Measurements from ENCODE around the gene EFNB2. TPM values are rescaled to one million over a fixed set of nuclear protein-coding genes. Genes with fewer than 3 reads are reported as not detected.

EFNB2 gene
- total and polyA plus RNA-seq, 2 donors (not counting 3 experiments of a cell fraction or from before 2014, with no cell fraction given), result 50.4 to 69.5 TPM

GRCh38 chr13:106541826-106542225, 6.4 kb upstream of the EFNB2 start:
- no peaks in the 10 kb centered on the region for H3K9me1 ChIP-seq (replicated peaks; ENCODE audit: control insufficient read depth, extremely low read depth, insufficient read depth, low read length)
- ChIA-PET POLR2A (no interaction called here), CTCF (interaction anchor here (0.6 to 1.6 kb wide), 5 partner anchors 8 to 582 kb away, joined by 3 to 5 read pairs (median 3); no protein-coding TSS in a partner anchor)
- no TSS peak for BruUV-seq (replicated peaks)
- no peak for TF ChIP-seq CTCF (IDR thresholded peaks at IDR 0.05; ENCODE audit: extremely low read depth in 1 of 2, insufficient read depth in 1 of 2, low read depth in 1 of 2, low read length in 2 of 2)
- TF ChIP-seq EZH2 (IDR thresholded peaks at IDR 0.05; ENCODE audit: borderline replicate concordance, low read depth, low read length, severe bottlenecking), result no peak
- no peak for TF ChIP-seq POLR2AphosphoS5 (IDR thresholded peaks at IDR 0.05; ENCODE audit: insufficient read depth, low read depth, low read length)
- no peak for TF ChIP-seq JUN (IDR thresholded peaks at IDR 0.05; ENCODE audit: borderline replicate concordance, insufficient read depth, insufficient read length, low read depth)
- TF ChIP-seq MAX (IDR thresholded peaks at IDR 0.05; ENCODE audit: insufficient read depth, insufficient read length), result no peak
- no peak for TF ChIP-seq POLR2A (IDR thresholded peaks at IDR 0.05; ENCODE audit: low read depth, low read length)
- TF ChIP-seq FOS (IDR thresholded peaks at IDR 0.05; ENCODE audit: borderline replicate concordance, insufficient read depth, low read length), result no peak
- no peak for TF ChIP-seq GATA2 (IDR thresholded peaks at IDR 0.05; ENCODE audit: insufficient read depth, insufficient read length, low read depth, low read length)
- no peak for TF ChIP-seq MYC (IDR thresholded peaks at IDR 0.05; ENCODE audit: low read depth, low read length)
- dilution Hi-C loops (cut with MboI; ENCODE audit: extremely low pct_ligation_motif_present, low sequenced_read_pairs), result no loop called here
- H3K36me3 ChIP-seq (ENCODE audit: control insufficient read depth in 2 of 2, extremely low read depth in 1 of 2, insufficient read depth in 2 of 2, low read length in 2 of 2), result peaks cover 0 to 13% of the 10 kb centered on the region in 2 experiments
- H3K4me3 ChIP-seq (replicated peaks in 1 of 3; ENCODE audit: insufficient read depth in 1 of 3, low read depth in 1 of 3, low read length in 3 of 3), result no peak overlapping the region
- H3K4me2 ChIP-seq (ENCODE audit: insufficient read depth, low read length), result no peak overlapping the region
- peaks cover 8% of the 10 kb centered on the region for H4K20me1 ChIP-seq (replicated peaks; ENCODE audit: control insufficient read depth, extremely low read depth, insufficient read depth, low read length)
- H3K9ac ChIP-seq (replicated peaks; ENCODE audit: extremely low read depth, insufficient read depth, low read length), result no peak overlapping the region
- FAIRE-seq (no peak), DNase-seq (ENCODE audit: low read depth, low spot score) (no peak)
- H2AFZ ChIP-seq (ENCODE audit: low read depth, low read length), result no peak overlapping the region
- intact Hi-C loops (cut with micrococcal nuclease), result no loop called here
- H3K9me3 ChIP-seq (replicated peaks; ENCODE audit: control insufficient read depth, insufficient read depth, low read length), result no peaks in the 10 kb centered on the region
- peaks cover 28% of the 10 kb centered on the region for H3K79me2 ChIP-seq (ENCODE audit: control insufficient read depth, insufficient read depth, low read length)
- H3K4me1 ChIP-seq (ENCODE audit: control insufficient read depth, extremely low read depth, insufficient read depth, low read length), result peaks cover 22% of the 10 kb centered on the region
- no peak overlapping the region for H3K27ac ChIP-seq (ENCODE audit: insufficient read depth, low read depth, low read length)
- H3K27me3 ChIP-seq (ENCODE audit: control insufficient read depth in 2 of 2, insufficient read depth in 2 of 2, low read length in 2 of 2), result no peaks in the 10 kb centered on the region
